Activated CD4-positive, alpha-beta memory T cell treated with anti-CD3 and anti-CD28 coated beads, Interleukin-2, amount 10 ng/mL, durations not matched to agents 7 days and 5 days (primary cell): ENCODE results near the gene KRT26. TPM values are rescaled to one million over a fixed set of nuclear protein-coding genes. Genes with fewer than 3 reads are reported as not detected.
"Not testable (repeated sequence)": the region's sequence is repeated elsewhere in the genome, so short reads cannot be mapped to it uniquely, and the experiment has no call there.

Experiments used
- CTCF ChIA-PET: fragments of 350-600 bp; sonication (Branson Sonifier 250); formaldehyde crosslinking; loops from one replicate; lab custom pipeline; 2021; ENCODE audit warnings: antibody characterized with exemption, inconsistent platforms; lab: Charles Lee
- POLR2A ChIA-PET: fragments of 350-600 bp; sonication (Branson Sonifier 250); formaldehyde crosslinking; loops from one replicate; lab custom pipeline; 2021; ENCODE audit warnings: antibody characterized with exemption; lab: Charles Lee
- DNase-seq: peaks from one replicate; pipeline ENCODE4 v3.0.0-alpha.2; 2020
- H3K27ac Mint-ChIP-seq: one replicate; pipeline ENCODE4 v1.8.0; 2021; ENCODE audit warnings: mild to moderate bottlenecking, mixed read lengths
- H3K27me3 Mint-ChIP-seq: one replicate; pipeline ENCODE4 v1.8.0; 2021; ENCODE audit warnings: mixed read lengths
- H3K36me3 Mint-ChIP-seq: one replicate; pipeline ENCODE4 v1.8.0; 2021; ENCODE audit warnings: low read depth, mixed read lengths
- H3K4me1 Mint-ChIP-seq: one replicate; pipeline ENCODE4 v1.8.0; 2021; ENCODE audit warnings: mixed read lengths
- H3K4me3 Mint-ChIP-seq: one replicate; pipeline ENCODE4 v1.8.0; 2021; ENCODE audit warnings: mild to moderate bottlenecking, mixed read lengths
- H3K9me3 Mint-ChIP-seq: one replicate; pipeline ENCODE4 v1.8.0; 2021; ENCODE audit warnings: mixed read lengths
- total RNA-seq, 2 experiments: library from RNA; stranded (reverse); gene quantifications; one replicate each; pipeline ENCODE4 v1.2.3, GENCODE V29; 2021

Gene KRT26
- total RNA-seq, 2 experiments from 2014 or later = not detected

- H3K27ac Mint-ChIP-seq = no peak overlapping the region
- H3K4me1 Mint-ChIP-seq = no peaks in the 10 kb centered on the region
Observed at GRCh38 chr17:40750391-40750790, 21.6 kb downstream of the KRT26 start.

GRCh38 chr17:40748666-40749065 is 23.3 kb downstream of the KRT26 start:
- CTCF ChIA-PET, POLR2A ChIA-PET: not testable (repeated sequence)

More at GRCh38 chr17:40750391-40750790, 21.6 kb downstream of the KRT26 start:
- no peaks in the 10 kb centered on the region for H3K36me3 Mint-ChIP-seq
- H3K9me3 Mint-ChIP-seq = peaks cover 3% of the 10 kb centered on the region
- peaks cover 36% of the 10 kb centered on the region for H3K27me3 Mint-ChIP-seq
- H3K4me3 Mint-ChIP-seq = no peak overlapping the region
- CTCF ChIA-PET = no interaction called here
- POLR2A ChIA-PET = no interaction called here
- DNase-seq = no peak

GRCh38 chr17:40738553-40738952 is 33.4 kb downstream of the KRT26 start:
- no peak for DNase-seq
- Mint-ChIP-seq H3K36me3 (no peaks in the 10 kb centered on the region), H3K4me3 (no peak overlapping the region), H3K9me3 (peaks cover 3% of the 10 kb centered on the region), H3K27me3 (peaks cover 35% of the 10 kb centered on the region), H3K4me1 (no peaks in the 10 kb centered on the region), H3K27ac (no peak overlapping the region)
- CTCF ChIA-PET = no interaction called here
- POLR2A ChIA-PET = no interaction called here

More at GRCh38 chr17:40748666-40749065, 23.3 kb downstream of the KRT26 start:
- not testable (repeated sequence) for H3K36me3 Mint-ChIP-seq, H3K4me3 Mint-ChIP-seq, H3K9me3 Mint-ChIP-seq, DNase-seq, H3K4me1 Mint-ChIP-seq, H3K27ac Mint-ChIP-seq
- H3K27me3 Mint-ChIP-seq = peaks cover 38% of the 10 kb centered on the region

- Mint-ChIP-seq H3K27me3 (peaks cover 35% of the 10 kb centered on the region), H3K27ac (no peak overlapping the region), H3K4me3 (no peak overlapping the region), H3K9me3 (no peaks in the 10 kb centered on the region), H3K36me3 (no peaks in the 10 kb centered on the region), H3K4me1 (no peaks in the 10 kb centered on the region)
- DNase-seq = no peak
- ChIA-PET CTCF (no interaction called here), POLR2A (no interaction called here)
Observed at GRCh38 chr17:40735016-40735415, 37.0 kb downstream of the KRT26 start.

- H3K4me1 Mint-ChIP-seq = no peaks in the 10 kb centered on the region
- H3K27ac Mint-ChIP-seq = no peak overlapping the region
- no peak for DNase-seq
- H3K4me3 Mint-ChIP-seq = no peak overlapping the region
- H3K9me3 Mint-ChIP-seq = no peaks in the 10 kb centered on the region
- ChIA-PET POLR2A (no interaction called here), CTCF (no interaction called here)
- H3K27me3 Mint-ChIP-seq = peaks cover 34% of the 10 kb centered on the region
- no peaks in the 10 kb centered on the region for H3K36me3 Mint-ChIP-seq
Observed at GRCh38 chr17:40734018-40734417, 38.0 kb downstream of the KRT26 start.

GRCh38 chr17:40730970-40731369 is 41.0 kb downstream of the KRT26 start:
- ChIA-PET CTCF (no interaction called here), POLR2A (no interaction called here)
- Mint-ChIP-seq H3K27me3 (peaks cover 35% of the 10 kb centered on the region), H3K9me3 (no peaks in the 10 kb centered on the region), H3K36me3 (no peaks in the 10 kb centered on the region), H3K4me3 (no peak overlapping the region), H3K4me1 (no peaks in the 10 kb centered on the region), H3K27ac (no peak overlapping the region)
- DNase-seq = no peak

GRCh38 chr17:40727447-40728231 is 44.4 kb downstream of the KRT26 start:
- H3K27ac Mint-ChIP-seq = no peak overlapping the region
- H3K4me3 Mint-ChIP-seq = no peak overlapping the region
- no peaks in the 10 kb centered on the region for H3K9me3 Mint-ChIP-seq
- DNase-seq = no peak
- peaks cover 39% of the 10 kb centered on the region for H3K27me3 Mint-ChIP-seq
- H3K36me3 Mint-ChIP-seq = no peaks in the 10 kb centered on the region
- H3K4me1 Mint-ChIP-seq = no peaks in the 10 kb centered on the region
- ChIA-PET CTCF (no interaction called here), POLR2A (no interaction called here)

- CTCF ChIA-PET = no interaction called here
Observed at GRCh38 chr17:40726919-40727318, 45.1 kb downstream of the KRT26 start.

GRCh38 chr17:40724656-40725055 is 47.3 kb downstream of the KRT26 start:
- CTCF ChIA-PET = no interaction called here
- POLR2A ChIA-PET = no interaction called here
- Mint-ChIP-seq H3K36me3 (no peaks in the 10 kb centered on the region), H3K4me1 (no peaks in the 10 kb centered on the region), H3K4me3 (no peak overlapping the region), H3K27ac (no peak overlapping the region), H3K27me3 (peaks cover 36% of the 10 kb centered on the region), H3K9me3 (no peaks in the 10 kb centered on the region)
- DNase-seq = no peak

More at GRCh38 chr17:40726919-40727318, 45.1 kb downstream of the KRT26 start:
- DNase-seq = no peak
- no peak overlapping the region for H3K4me3 Mint-ChIP-seq
- no peaks in the 10 kb centered on the region for H3K4me1 Mint-ChIP-seq
- H3K9me3 Mint-ChIP-seq = no peaks in the 10 kb centered on the region
- no peak overlapping the region for H3K27ac Mint-ChIP-seq
- H3K36me3 Mint-ChIP-seq = no peaks in the 10 kb centered on the region
- POLR2A ChIA-PET = no interaction called here
- peaks cover 37% of the 10 kb centered on the region for H3K27me3 Mint-ChIP-seq

- Mint-ChIP-seq H3K27me3 (peaks cover 38% of the 10 kb centered on the region), H3K4me3 (no peak overlapping the region), H3K36me3 (no peaks in the 10 kb centered on the region), H3K27ac (no peak overlapping the region), H3K9me3 (no peaks in the 10 kb centered on the region), H3K4me1 (no peaks in the 10 kb centered on the region)
- no peak for DNase-seq
- ChIA-PET POLR2A (interaction anchor here (0.5 kb wide), 1 partner anchor 425 kb away, joined by 3 read pairs; no protein-coding TSS in a partner anchor), CTCF (no interaction called here)
Observed at GRCh38 chr17:40722241-40722640, 49.8 kb downstream of the KRT26 start.

- H3K4me1 Mint-ChIP-seq = no peaks in the 10 kb centered on the region
Observed at GRCh38 chr17:40720899-40721298, 51.1 kb downstream of the KRT26 start.

GRCh38 chr17:40718930-40719329 is 53.1 kb downstream of the KRT26 start:
- no peak for DNase-seq
- ChIA-PET POLR2A (no interaction called here), CTCF (no interaction called here)
- H3K27me3 Mint-ChIP-seq = peaks cover 30% of the 10 kb centered on the region
- H3K9me3 Mint-ChIP-seq = no peaks in the 10 kb centered on the region
- H3K36me3 Mint-ChIP-seq = no peaks in the 10 kb centered on the region
- H3K4me3 Mint-ChIP-seq = no peak overlapping the region
- H3K27ac Mint-ChIP-seq = no peak overlapping the region
- no peaks in the 10 kb centered on the region for H3K4me1 Mint-ChIP-seq

More at GRCh38 chr17:40720899-40721298, 51.1 kb downstream of the KRT26 start:
- H3K4me3 Mint-ChIP-seq = no peak overlapping the region
- no peaks in the 10 kb centered on the region for H3K36me3 Mint-ChIP-seq
- H3K27me3 Mint-ChIP-seq = peaks cover 32% of the 10 kb centered on the region
- no peak overlapping the region for H3K27ac Mint-ChIP-seq
- no peaks in the 10 kb centered on the region for H3K9me3 Mint-ChIP-seq
- DNase-seq = no peak
- ChIA-PET CTCF (no interaction called here), POLR2A (no interaction called here)

- Mint-ChIP-seq H3K9me3 (no peaks in the 10 kb centered on the region), H3K27ac (no peak overlapping the region), H3K27me3 (peaks cover 23% of the 10 kb centered on the region), H3K4me1 (no peaks in the 10 kb centered on the region), H3K4me3 (no peak overlapping the region), H3K36me3 (no peaks in the 10 kb centered on the region)
- CTCF ChIA-PET = no interaction called here
- DNase-seq = no peak
- POLR2A ChIA-PET = no interaction called here
Observed at GRCh38 chr17:40717776-40718175, 54.2 kb downstream of the KRT26 start.
